HG02759 (cell line): ENCODE measurements around the gene COL11A2.

Experiments
- ATAC-seq: cut with Tn5 transposase; IDR thresholded peaks from one replicate; pipeline ENCODE4 v1.9.1; 2021; ENCODE audit warnings: mild to moderate bottlenecking, moderate library complexity; ENCODE audit not compliant: unreplicated experiment

The COL11A2 gene

DNA sequence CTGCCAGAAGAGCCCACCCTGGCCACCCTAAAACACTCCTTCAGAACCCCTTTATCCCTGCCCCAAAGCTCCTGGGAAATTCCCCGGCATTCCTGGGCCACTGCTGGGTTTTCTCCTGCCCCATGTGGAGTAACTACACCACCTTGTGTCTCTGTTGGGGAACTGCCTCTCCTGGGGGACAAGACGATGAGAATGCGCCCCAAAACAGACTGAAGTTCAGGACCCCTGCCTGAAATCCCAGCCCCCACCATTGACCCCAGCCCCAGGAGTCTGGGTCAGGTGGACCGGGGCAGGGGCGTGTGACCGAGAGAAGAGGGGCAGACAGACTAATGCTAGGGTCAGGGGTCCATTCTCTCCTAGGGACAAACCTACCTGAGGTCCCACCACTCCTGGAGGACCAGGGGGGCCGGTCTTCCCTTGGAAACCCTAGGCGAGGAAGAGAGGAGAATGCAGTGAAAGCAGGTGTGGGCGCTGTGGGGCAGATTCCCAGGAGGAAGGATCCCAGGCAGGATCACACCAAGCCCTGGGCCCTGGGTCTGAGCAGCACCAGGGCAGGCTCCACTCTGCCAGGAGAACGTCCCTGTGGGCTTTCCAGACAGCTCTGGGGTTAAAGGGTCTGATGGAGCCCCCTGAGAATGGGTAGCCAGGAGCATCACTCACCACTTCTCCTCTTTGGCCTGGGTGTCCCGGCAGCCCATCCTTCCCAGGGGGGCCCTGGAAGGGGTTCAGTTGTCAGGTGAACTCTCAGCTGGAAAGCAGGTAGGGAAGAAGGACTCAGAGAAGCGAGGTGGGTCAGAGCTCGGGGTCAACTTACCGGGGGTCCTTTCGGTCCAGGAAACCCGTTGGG is 19.4 kb downstream of the COL11A2 start:
- ATAC-seq: no peak

DNA sequence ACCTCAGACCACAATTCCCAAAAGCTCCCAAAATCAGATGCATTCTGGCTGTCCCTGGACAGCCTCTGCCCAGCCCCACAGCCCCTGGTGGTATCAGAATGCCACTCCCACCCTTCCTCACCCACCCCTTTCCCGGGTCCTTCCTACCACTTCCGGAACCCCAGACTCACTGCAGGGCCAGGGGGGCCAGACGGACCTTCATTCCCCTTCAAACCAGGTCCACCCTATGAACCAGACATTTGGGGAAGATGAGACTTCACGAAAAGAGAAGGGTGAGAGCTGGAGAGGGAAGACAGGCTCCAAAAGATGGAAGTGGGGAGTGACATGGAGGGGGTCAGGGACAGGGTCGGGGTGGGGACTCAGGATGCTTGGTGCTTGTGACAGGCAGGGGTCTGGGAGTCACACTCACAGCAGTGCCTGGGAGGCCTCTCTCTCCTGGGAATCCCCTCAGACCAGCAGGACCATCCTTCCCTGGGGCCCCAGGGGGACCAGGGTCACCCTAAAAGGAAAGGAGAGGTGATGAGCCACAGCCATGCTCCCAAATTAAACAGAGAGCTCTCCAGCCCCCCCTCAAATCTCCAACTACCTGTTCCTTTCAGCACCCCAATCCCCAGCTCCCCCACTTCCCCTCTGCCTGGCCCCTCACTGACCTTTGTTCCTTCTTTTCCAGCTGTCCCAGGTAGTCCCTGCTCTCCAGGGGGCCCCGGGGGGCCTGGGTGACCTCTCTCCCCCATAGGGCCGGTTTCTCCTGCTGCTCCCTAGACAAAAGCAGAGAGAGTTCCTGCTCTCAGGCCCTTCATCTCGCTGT is 20.2 kb downstream of the COL11A2 start:
- ATAC-seq: no peak

DNA sequence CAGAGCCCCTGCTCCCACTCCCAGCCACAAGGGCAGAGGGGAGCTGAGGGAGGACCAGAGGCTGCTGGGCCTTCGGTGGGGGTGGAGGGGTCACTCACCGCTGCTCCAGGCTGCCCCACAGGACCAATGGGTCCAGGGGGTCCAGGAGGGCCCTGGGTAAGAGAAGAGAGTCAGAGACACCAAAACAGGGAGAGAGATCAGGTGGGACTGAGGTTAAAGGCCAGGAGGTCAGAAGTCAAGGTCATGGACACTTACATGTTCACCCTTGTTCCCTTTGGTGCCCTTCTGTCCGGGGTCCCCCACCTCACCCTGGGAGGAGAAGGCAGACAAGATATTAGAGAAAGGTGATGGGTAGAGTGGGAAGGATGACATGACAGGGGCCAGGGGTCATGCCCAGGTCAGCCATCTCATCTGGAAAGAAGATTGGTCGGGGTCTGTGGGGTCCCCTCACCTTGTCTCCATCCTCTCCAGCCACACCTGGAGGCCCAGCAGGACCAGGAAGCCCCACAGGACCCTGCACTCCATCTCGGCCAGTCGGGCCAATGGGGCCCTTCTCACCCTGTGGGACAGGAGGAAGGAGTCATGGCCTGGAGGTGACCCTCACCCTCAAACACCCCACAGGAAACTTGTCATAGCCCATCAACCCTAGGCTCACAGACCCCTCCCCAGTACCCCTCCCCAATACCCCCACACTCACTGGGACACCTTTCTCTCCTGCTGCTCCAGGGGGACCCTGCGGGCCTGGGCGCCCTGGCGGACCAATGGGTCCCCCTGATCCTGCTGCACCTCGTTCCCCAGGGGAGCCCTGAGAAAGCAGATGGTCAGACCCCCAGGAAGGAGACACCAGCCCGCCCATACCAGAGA is 21.0 kb downstream of the COL11A2 start:
- ATAC-seq: no peak

DNA sequence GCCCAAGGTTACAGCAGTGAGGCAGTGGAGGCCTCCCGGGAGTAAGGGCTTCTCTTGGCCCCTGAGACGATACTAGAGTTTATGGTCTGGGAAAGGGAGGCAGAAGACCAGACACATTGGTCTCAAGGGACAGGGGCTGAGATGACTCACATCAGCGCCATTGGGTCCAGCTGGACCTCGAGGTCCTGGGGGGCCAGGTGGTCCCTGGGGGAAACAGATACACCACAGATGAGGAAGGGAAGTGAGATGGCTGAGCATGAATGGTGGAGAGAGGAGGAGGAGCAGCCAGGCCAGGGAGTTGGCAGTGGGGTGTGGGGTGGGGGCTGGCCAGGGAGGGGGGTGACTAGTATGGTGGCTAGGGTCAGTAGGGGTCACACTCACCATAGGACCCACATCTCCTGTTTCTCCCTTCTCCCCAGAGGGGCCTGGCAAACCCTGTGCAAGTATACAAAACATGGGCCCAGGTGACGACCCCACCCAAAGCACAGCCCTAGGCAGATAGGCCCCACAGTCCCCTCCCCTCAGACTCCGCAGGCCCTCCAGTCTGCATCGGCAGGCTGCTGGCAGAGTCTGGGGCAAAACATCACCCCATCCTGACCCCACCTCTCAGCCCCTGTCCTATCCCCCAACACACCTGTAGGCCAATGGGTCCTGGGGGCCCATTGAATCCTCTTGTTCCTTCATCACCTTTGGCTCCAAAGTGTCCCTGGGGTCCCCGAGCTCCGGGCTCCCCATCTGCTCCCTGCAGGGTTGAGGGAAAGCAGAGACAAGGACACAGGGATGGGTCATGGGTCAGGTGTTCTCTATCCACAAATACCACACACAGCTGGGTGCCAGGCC is 21.9 kb downstream of the COL11A2 start:
- ATAC-seq: no peak

DNA sequence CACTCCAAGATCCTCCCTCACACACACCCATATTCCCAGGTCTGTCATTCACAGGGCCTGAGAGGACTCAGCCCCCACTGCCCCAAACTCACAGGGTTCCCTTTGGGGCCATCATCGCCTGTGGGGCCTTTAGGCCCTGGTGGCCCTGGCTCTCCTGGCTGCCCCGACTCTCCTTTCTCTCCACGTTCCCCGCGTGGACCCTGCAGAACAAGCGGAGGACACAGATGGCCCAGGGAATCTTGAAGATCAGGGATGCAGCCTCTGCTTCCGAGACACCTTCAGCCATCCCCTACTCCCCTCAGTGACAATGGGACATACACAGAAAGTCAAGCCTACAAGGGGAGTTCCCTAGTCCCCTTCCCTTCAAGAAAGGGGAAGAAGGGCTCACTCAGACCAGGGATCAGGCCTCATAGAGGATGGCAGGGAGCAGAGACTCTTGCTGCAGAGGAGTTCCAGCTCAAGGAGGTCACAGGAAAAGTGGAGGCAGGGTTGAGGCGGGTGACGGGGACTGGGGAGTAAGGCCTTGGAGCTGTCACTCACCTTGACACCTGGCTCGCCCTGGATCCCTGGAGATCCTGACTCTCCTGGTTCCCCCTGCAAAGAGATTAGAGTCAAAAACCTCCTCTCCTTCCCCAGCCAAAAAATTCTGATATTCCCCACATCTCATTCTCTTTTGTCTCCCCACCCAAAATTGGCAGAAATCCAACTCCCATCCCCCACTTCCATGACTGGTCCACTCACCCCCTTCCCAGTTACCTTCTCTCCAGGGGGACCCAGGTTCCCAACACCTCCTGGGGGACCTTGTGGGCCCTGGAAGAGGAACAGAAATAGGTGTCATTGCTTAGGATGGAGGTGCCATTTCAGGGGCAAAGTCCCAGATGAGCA is 22.7 kb downstream of the COL11A2 start:
- ATAC-seq: no peak

DNA sequence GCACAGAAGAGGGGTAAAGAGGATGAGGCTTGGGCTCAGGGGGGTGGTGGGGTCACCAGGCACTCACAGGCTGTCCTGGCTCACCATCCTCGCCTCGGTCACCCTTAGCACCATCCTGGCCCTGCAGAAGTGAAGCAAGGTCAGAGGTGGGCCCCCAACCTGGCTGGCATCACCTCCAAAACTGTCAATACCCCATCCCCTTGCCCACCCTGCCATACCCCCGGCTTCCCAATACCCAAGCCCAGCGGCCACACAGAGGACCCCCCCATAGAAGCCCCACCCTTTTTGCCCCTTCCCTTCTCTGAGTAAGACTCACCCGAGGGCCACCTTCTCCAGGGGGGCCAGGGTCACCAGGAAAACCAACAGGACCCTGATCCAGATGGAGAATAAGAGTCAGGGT is 23.6 kb downstream of the COL11A2 start:
- no peak for ATAC-seq

DNA sequence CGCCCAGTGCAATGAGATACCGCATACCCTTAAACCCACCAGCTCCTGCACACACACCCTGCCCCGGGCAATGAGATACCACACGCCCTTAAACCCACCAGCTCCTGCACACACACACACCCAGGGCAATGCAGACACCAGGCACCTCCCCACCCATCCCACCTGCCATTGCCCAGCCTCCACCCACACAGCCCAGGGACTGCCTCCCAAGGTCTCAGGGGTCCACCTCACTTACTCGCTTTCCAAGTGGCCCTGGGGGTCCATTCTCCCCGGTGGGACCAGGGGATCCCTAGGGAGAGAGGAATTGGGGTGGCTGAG is 24.0 kb downstream of the COL11A2 start:
- no peak for ATAC-seq

DNA sequence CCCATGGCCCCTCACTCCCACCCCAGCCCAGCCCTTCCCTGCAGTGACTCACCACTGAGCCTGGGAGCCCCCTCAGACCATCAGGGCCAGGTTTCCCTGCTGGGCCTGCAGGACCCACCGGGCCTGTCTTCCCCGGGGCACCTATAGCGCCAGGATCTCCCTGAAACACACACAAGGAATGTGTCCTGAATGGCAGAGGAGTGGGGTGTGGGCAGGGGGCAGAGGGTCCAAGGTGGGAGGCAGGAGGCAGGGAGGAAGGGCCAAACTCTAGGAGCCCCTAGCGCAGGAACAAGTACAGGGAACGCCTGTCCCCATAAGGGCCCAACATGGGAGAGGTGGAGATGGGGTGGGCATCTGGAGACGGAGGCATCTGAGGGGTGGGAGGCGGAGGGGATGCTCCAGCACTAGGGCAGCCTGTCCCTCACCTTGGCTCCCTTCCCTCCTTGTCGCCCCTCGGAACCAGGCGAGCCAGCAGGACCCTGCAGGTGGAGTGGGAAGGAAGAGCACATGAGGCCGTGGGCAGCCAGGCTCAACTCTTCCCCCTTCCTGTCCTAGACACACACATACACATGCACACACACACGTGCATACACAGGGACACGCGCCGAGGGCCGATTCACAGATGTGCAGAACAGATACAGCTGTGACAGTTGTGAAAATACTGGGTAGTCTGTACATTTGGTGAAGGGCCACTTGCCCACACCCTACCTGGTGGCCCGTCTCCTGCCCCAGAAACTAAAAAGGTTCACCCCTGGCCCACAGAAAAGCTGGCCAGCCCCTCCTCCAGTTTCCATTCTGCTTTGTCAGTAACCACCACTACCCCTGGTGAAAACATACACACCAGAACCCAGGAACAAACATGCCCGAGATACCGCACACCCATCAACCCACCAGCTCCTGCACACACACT is 24.6 kb downstream of the COL11A2 start:
- no peak for ATAC-seq

DNA sequence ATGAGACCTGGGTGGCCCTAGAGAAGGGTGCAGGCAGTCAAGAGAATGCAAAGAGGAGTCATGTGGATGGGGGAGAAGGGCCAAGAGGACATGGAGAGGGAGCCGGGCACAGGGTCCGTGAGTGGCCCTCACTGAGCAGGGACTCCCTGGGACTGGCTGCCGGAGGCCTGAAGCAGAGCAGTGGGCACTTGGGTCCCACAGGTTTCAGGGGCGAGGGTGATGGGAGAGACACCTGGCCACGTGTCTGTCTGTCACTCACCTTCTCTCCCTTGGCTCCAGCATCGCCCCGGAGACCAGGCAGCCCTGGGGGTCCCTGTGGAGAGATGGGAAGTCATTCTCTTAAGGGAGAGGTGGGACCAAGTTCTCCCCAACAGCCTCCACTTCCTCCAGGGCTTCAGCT is 25.5 kb downstream of the COL11A2 start:
- ATAC-seq: no peak

DNA sequence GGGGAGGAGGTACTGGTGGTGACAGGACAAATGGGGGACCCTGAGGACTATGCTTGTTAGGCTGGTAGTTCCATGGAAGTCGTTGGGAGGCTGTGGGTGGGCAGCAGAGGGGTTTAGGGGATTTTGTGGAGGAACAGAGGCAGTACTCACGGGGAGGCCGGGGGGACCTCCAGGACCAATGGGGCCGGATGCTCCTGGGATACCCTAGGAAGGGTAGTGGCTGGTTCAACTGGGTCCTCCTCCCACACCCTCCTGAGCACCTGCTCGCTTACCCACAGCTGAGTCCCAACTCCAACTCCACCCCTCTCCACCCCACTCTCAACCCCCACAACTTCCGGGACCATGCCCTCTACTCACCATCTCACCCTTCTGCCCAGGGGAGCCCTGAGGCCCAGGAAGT is 25.9 kb downstream of the COL11A2 start:
- ATAC-seq: no peak

DNA sequence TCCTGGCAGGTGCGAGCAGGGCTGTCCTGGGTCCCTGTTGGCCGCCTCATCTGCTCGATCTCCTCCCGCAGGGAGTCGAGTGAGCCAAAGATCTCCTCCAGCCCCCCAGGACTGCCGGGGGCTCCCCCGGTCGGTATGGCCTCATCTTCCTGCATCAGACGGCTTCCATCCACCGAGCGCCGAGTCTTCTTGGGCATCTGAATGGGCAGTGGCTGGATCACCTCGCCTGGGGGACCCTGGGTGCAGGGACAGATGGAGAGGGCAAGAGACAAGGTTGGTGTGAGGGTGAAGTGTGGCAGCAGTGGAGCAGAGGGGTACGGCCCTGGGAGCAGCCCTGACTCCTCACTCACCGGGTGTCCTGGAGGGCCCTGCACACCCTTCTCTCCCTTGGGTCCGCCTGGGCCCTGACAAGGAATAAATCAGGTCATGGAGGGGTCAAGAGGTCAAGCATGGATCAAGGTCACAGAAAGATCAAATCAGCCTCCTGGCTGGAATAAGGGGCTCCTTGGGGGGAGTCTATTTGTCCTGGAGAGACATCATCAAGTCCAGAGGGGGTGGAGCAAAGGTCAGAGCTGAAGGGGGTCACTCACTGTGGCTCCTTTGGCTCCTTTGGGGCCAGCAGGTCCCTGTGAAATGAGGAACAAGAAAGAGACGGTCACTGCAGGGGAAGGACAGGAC is 26.5 kb downstream of the COL11A2 start:
- ATAC-seq: no peak

DNA sequence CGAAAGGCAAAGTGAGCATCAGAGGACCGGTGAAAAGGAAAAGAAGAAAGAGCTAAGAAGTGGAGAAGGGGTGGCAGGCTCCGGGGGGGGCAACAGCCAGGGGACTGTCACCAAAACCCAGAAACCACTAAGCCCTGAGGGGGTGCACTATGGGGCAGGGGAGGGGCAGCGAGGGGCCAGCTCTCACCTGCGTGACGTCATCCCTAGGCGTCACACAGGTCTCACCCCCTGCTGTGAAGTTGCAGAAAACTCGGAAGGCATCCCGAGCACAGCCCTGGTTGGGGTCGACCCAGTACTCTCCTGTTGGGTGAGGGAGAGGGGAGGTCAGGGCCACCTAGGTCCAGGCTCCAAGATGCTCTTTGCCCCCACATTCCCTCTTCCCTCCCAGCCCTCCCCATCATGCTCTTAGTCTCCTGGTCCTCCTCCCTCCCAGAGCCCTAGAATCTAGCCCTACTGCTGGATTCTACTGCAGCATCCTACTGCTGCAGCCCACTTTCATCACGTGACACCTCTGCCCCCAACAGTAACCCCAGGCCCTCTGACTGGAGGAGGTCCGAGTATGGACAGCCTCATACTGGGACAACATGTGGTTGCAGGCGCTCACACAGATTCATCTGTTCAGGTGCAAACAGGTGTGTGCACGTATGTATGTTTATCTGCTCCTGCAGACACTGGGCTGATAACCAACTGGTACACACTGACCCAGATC is 27.4 kb downstream of the COL11A2 start:
- no peak for ATAC-seq

DNA sequence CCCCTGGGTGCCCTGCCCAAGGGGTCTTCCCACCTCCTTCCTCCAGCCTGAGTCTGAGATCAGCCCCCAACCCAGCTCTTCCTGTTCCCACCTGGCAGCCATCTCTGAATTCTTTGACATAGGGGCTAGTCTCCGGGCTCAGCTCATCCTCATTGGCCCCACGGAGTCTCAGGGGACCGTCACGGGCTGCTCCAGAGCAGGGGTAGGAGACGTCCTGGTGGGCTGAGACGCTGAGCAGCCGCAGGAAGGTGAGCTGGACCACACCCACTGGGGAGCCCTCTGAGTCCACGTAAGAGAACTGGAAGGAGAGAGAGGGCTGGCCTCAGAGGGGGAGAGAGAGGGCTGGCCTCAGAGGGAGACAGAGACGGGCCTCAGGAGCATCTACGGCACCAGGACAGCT is 28.1 kb downstream of the COL11A2 start:
- no peak for ATAC-seq

DNA sequence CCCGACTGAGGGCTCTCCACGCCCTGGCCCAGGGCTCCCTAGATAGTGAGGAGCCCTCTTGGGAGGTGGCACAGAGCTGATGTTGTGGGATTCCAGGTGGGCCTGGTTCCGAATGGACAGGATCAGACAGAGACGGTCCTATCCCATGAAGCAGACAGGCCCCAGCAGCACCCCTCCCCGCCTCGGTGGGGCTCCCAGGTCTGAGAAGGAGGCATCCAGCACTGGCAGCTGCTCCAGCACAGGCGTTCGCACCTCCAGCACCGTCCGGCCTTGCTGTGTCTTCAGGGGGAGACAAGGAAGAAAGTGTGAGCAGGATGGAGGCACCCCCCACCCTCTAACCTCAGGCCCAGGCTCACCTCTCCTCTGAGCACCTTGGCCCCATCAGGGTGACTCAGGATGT is 28.7 kb downstream of the COL11A2 start:
- ATAC-seq: no peak

DNA sequence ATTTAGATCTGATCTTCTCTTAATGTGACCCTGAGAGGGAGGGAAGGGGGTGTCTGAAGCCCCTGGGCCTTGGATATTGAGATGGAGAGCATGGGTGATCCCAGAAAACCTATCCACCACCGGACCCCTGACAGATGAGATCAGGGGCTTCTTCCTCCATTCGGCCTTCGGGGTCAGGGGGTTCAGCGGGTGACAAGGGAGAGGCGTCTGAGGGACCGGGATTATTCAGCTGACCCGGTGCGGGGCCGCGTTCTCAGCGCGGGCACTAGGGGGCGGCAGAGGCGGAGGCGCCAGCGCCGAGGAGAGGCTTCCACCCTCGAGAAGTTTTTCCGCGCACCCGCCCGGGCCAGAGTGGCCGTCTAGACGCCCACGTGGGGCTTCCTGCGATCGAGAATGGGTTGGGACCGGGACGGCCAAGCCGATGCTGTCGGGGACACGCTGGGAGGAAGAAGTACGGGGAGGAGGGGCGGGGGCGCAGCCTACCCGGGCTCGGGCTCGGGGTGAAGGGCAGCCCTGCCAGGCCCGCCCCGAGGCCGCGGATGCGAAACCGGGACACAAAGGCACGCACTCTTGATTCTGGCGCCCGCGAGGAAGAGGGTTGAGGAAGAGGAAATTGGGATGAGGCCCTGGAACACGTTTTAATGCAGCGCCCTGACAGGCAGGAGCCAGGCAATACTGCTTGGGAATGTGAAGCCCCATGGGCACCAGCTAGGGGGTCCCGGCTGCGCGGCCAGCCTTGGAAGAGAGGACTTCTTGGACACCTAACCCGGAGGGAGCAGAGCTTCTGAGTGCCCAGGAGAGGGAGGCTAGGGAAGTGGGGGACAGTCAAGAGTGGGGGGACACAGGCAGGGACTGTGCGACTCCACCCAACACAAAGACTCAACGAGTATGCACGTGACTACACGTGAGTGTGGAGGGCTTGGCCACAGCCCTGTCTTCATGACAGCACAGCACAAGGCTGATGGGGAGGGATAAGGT is 30.6 kb downstream of the COL11A2 start:
- no peak for ATAC-seq

DNA sequence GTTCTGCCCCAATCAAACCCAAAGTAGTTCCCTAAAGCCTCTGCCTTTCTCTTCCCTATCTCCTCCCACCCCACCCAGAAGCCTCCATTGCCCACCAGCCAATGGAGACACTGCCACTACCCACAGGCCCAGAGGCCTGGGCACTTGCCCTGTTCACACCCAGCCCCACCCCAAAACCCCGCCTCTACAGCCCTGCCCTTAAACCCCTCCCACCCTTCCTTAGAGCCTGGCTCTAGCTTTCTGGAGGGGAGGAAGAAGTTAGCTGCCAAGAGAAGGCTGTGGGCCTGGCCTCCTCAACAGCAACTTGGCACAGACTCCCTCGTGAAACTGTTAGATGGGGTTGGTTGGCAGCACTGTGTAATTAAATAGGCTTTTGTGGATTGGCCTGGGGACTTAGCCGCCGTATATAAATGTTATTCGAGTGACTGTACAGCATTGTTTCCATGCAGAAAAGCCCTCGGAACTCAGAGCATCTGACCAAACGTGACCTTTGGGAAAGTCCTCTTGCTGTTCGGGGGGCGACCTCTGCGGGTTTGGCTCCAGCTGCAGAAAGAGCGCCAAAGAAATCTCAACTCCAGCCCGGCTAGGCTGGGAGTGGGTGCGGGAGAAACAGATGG is 31.4 kb downstream of the COL11A2 start:
- ATAC-seq: no peak
